Gastrocnemius medialis (tissue), 4 donors: Measurements from ENCODE around the gene LAMTOR5.

Experiments used
- CTCF ChIP-seq, 5 experiments: fragments of 450-650 bp in 3 of 5; fragments of 200-600 bp in 2 of 5; sonication (generic) in 2 of 5; IDR thresholded peaks in 4 of 5; conservative IDR thresholded peaks in 1 of 5; 1 replicate in 4 of 5; 2 replicates in 1 of 5; pipeline ENCODE4 v1.5.1; 2016 to 2019; ENCODE audit warnings: antibody characterized with exemption in 5 of 5, mild to moderate bottlenecking in 3 of 5, moderate library complexity in 3 of 5
- POLR2A ChIP-seq, 2 donors: fragments of 450-650 bp; IDR thresholded peaks; one replicate each; pipeline ENCODE4 v1.6.1; 2017; ENCODE audit warnings: antibody characterized with exemption in 2 of 2, mild to moderate bottlenecking in 2 of 2, moderate library complexity in 2 of 2

DNA sequence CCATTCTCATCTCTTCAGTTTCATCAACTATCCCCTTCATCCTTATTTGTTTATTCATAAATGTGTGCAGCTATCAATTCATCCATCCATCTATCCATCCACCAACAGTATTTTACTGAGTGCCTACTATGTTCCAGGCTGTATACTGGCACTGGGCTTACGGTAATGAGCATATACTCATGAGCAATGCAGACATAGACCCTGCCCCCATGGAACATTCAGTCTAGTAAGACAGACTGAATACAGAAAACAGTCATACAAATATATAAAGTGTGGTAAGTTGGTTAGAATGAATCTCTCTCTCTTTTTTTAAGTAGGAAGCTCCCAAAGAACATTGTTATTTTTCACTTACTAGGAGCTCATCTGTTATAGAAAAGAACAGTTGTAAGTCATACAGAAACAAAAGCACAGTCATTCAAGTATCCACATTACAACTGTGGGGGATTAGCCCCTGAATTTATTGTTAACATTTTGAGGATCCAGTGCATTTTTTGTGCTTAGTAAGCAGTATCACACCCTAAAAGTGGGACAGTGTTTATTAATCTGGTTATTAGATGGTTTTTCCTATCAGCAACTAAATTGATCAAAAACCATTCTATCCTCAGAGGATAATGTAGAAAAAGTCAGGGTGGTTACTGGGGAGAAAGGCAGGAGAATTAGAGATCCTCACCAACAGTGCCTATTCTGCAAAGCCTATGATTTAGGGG lies 20.3 kb downstream of the LAMTOR5 start:
- TF ChIP-seq CTCF (IDR thresholded peaks at IDR 0.05 in 4 of 5, conservative IDR thresholded peaks at IDR 0.05 in 1 of 5), result no peak
- no peak for TF ChIP-seq POLR2A (IDR thresholded peaks at IDR 0.05)
